Ishikawa (cell line): ENCODE results near the gene KLC3.

Experiments
- CEBPB ChIP-seq: IDR thresholded peaks from 2 replicates; pipeline ENCODE4 v1.6.1; 2012
- CREB1 ChIP-seq: IDR thresholded peaks from 2 replicates; pipeline ENCODE4 v1.6.1; 2012; ENCODE audit warnings: low read depth
- EGR1 ChIP-seq: IDR thresholded peaks from 2 replicates; pipeline ENCODE4 v1.6.1; 2012
- EP300 ChIP-seq: IDR thresholded peaks from 2 replicates; pipeline ENCODE4 v1.6.1; 2012; ENCODE audit warnings: borderline replicate concordance
- FOXM1 ChIP-seq: IDR thresholded peaks from 2 replicates; pipeline ENCODE4 v1.6.1; 2012; ENCODE audit warnings: low read depth, borderline replicate concordance
- MAX ChIP-seq: IDR thresholded peaks from 2 replicates; pipeline ENCODE4 v1.6.1; 2012
- NFIC ChIP-seq: IDR thresholded peaks from 2 replicates; pipeline ENCODE4 v1.6.1; 2012
- RAD21 ChIP-seq: IDR thresholded peaks from 2 replicates; pipeline ENCODE4 v1.6.1; 2012; ENCODE audit warnings: low read depth
- REST ChIP-seq: IDR thresholded peaks from 2 replicates; pipeline ENCODE4 v1.6.1; 2012; ENCODE audit warnings: low read depth, mild to moderate bottlenecking
- TAF1 ChIP-seq: IDR thresholded peaks from 2 replicates; pipeline ENCODE4 v1.6.1; 2012; ENCODE audit warnings: low read depth, mild to moderate bottlenecking
- TCF12 ChIP-seq: IDR thresholded peaks from 2 replicates; pipeline ENCODE4 v1.6.1; 2012; ENCODE audit warnings: low read depth
- TEAD4 ChIP-seq: IDR thresholded peaks from 2 replicates; pipeline ENCODE4 v1.6.1; 2012
- USF1 ChIP-seq: IDR thresholded peaks from 2 replicates; pipeline ENCODE4 v1.6.1; 2012
- YY1 ChIP-seq: IDR thresholded peaks from 2 replicates; pipeline ENCODE4 v1.6.1; 2012; ENCODE audit warnings: low read depth
- ZBTB7A ChIP-seq: IDR thresholded peaks from 2 replicates; pipeline ENCODE4 v1.6.1; 2012; ENCODE audit warnings: low read depth

The KLC3 gene

GRCh38 chr19:45368127-45368526, 27.6 kb downstream of the KLC3 start:
- TF ChIP-seq TAF1 (no peak), TEAD4 (no peak), TCF12 (no peak), EGR1 (no peak), RAD21 (no peak), CEBPB (no peak), ZBTB7A (no peak), YY1 (no peak), NFIC (no peak), MAX (no peak), CREB1 (no peak), USF1 (no peak), FOXM1 (no peak), REST (no peak), EP300 (no peak)

GRCh38 chr19:45368737-45369340, 28.3 kb downstream of the KLC3 start:
- TF ChIP-seq CEBPB, result no peak
- TF ChIP-seq EGR1, result no peak
- no peak for TF ChIP-seq USF1
- no peak for TF ChIP-seq ZBTB7A
- no peak for TF ChIP-seq TCF12
- no peak for TF ChIP-seq TAF1
- no peak for TF ChIP-seq EP300
- TF ChIP-seq CREB1, result no peak
- TF ChIP-seq REST, result no peak
- no peak for TF ChIP-seq FOXM1
- TF ChIP-seq TEAD4, result no peak
- no peak for TF ChIP-seq NFIC
- TF ChIP-seq RAD21, result no peak
- no peak for TF ChIP-seq YY1
- no peak for TF ChIP-seq MAX

GRCh38 chr19:45370410-45371204, 30.1 kb downstream of the KLC3 start, which contains the start of gene ERCC2:
Gene ERCC2, minus strand, starts transcription at chr19:45370573. Its CDS starts 33 bp downstream, at chr19:45370540.
- TF ChIP-seq EP300 (no peak), USF1 (no peak), REST (no peak), ZBTB7A (peak; percentile 99), CEBPB (no peak), RAD21 (no peak), YY1 (peak; percentile 43), FOXM1 (no peak), MAX (peak; percentile 20; the same call in 1 of the 2 replicates), TCF12 (no peak), NFIC (no peak), TAF1 (peak; percentile 46; the same call in 1 of the 2 replicates), CREB1 (no peak)
